OCI-LY7 (cell line): ENCODE measurements around the gene DMRTC2.

Source experiments
- CTCF ChIP-seq: fragments of 200-600 bp; sonication (generic); conservative IDR thresholded peaks from 2 replicates; pipeline ENCODE4 v1.5.1; 2014; ENCODE audit warnings: mild to moderate bottlenecking, antibody characterized with exemption, low read length, moderate library complexity, mixed read lengths
- EZH2phosphoT487 ChIP-seq: fragments of 200-600 bp; sonication (generic); IDR thresholded peaks from 2 replicates; pipeline ENCODE4 v1.6.1; 2018; ENCODE audit warnings: low read depth, borderline replicate concordance, mild to moderate bottlenecking, mixed run types, antibody characterized with exemption, low read length, moderate library complexity, mixed read lengths

- TF ChIP-seq CTCF, result no peak
- no peak for TF ChIP-seq EZH2phosphoT487
Measured at GRCh38 chr19:41866284-41866683, 21.4 kb downstream of the DMRTC2 start.
